Stimulated activated CD8-positive, alpha-beta memory T cell treated with anti-CD3 and anti-CD28 coated beads, Interleukin-12 subunit alpha, Interleukin-12 subunit beta, amount 100 ng/mL, for 24 hours (primary cell): Measurements from ENCODE around the gene ARID1B.

Experiments
- DNase-seq: peaks from one replicate; pipeline ENCODE4 v3.0.0-alpha.2; 2020; ENCODE audit errors: extremely low read depth

The ARID1B gene

DNA sequence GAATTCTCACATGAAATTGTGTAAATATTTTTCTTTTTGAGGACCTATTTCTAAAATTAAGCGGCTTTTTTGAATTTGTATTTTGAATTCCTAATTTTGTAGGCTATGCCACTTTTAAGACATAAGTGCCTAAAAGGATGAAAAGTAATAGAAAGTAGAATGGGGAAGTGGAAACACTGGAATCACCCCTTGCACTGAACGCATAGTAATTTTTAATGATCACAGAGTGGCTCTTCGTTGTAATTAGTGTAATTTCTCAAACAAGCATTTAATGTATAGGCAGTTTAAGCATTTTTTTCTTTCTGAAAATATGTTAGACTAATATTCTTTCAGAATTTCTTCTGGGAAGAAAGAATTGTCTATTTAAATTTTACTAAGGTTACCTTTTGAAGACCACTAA is 73.2 kb downstream of the ARID1B start:
- no peak for DNase-seq

DNA sequence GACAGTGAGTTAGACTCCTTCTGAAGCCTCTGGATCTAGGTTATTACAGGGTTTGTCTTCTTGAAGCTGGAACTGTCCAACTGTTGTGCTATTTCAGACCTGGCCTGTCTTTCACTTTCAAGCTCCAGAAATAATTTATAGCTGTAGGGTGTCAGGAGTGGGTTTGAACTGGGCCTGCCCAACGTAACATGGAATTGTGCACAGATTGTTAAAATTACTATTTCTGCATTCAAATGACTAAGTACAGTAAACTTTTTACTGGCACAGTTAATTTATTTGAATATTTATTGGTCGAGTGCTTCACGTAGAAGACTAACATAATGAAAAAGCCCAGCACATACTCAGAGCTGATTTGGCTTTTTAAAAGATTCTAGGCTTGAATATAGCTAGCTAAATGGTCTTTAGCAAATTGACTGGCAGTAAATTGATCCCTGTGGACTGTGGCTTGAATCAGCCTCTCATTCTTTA is 74.3 kb downstream of the ARID1B start:
- DNase-seq = no peak

DNA sequence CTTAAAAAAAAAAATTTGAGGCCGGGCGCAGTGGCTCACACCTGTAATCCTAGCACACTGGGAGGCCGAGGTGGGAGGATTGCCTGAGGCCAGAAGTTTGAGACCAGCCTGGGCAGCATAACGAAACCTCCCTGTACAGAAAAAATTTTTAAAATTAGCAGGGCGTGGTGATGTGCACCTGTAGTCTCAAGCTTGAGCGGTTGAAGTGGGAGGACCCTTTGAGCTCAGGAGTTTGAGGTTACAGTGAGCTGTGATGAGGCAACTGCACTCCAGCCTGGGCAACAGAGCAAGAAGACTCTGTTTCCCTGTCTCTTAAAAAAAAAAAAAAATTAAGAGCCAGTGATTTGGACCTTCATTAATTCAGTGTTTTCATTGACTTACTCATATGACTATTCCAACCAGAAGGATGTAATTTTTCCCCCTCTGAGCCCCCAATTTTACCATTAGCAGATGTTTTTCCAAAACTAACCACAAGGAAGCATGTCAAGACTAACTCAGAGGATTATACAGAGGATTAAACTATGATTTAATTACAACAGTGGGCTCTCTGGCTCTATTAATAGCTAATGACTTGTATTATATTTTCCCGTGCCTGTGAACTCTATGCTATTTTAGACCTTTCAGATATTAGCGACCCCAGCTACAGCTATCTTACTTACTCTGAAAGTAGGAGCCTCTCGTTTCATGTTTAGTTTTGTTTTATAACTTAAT is 75.1 kb downstream of the ARID1B start:
- DNase-seq = no peak

DNA sequence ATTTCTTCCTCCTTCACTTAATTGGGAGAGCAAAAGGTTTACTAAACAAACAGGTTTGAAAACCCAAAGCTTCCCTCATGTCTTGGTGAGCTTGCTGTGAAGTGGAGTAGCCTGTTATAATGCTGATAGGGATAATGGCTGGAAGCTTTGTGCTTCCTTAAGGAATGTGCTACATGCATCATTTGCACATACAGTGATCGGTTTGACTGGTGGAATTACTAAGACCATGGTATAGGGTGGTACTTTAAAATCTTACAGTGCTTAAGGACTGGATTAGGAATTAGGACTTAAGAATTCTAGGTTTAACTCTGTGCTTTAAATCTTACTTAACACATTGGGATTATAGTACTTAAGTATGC is 75.7 kb downstream of the ARID1B start:
- DNase-seq = no peak

DNA sequence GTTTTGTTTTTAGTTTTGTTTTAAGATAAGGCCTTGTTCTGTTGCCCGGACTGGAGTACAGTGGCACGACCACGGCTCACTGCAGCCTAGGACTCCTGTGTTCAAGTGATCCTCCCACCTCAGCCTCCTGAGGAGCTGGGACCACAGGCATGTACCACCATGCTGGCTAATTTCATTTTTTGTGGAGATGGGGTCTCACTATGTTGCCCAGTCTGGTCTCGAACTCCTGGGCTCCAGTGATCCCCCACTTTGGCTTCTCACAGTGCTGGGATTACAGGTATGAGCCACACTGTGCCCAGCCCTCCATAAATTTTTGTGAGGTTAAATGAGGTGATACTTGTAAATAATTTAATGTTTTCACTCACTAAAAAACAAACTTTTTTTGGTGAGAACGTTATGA is 76.6 kb downstream of the ARID1B start:
- DNase-seq = no peak

DNA sequence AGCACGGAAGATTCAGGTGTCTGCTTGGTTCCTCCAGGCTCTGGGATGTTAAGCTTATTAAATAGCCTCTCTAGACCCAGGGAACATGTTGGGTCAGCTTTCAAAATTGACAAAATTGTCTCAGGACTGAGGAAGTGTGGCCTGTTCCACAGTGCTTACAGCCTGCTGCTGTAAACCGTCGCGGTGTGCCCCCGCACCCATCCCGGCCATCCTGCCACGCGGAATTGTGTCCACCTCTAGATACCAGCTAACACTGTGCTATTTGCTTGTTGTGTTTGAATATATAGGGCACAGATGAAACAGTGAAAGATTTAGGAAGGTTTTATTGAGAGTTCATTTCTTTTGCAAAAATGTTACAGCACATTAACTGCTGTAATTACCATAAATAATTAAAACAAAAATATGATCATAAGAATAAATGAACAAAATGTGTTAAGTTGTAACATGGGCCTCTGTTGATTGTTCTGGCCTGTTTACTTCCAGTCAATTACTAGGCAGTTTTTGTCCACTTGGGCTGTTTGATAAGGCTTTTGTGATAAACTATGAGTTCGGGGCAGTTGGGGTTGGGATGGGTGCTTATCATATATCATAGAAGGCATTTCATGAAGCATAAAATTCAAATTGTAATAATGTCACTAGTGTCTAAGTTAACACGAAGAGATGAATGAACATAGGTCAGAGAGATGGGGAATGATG is 77.4 kb downstream of the ARID1B start:
- no peak for DNase-seq

DNA sequence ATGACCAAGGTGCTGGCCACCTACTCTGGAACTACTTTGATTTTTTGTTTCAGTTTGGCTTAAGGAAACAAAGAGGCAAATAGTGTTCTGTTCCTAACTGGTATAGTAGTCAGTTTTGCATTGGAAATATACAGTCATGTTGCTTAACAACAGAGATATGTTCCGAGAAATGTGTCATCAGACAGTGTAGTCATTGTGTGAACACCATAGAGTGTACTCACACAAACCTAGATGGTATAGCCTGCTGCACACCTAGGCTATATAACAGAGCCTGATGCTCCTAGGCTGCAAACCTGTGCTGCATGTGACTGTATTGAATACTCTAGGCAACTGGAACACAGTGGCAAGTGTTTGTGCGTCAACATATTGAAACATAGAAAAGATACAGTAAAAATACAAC is 80.4 kb downstream of the ARID1B start:
- no peak for DNase-seq

DNA sequence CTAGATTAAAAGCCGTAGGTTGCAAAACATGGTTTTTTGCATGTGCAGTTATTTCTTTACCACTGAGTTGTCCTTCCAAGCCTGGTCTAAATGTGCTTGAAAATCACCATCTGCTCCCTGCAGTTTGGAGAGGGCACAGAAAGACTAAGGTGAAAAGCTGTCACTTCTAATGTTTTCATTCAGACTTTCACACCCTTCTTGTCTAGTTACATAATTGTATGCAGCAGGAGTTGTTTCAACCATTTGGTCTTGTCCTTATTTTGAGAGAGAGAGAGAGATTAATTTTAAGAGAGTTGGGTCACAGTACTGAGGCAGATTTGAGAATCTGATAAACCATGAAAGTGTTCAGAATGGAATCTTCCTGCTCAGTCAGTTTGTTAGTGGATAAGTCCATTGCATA is 82.5 kb downstream of the ARID1B start:
- DNase-seq = no peak

DNA sequence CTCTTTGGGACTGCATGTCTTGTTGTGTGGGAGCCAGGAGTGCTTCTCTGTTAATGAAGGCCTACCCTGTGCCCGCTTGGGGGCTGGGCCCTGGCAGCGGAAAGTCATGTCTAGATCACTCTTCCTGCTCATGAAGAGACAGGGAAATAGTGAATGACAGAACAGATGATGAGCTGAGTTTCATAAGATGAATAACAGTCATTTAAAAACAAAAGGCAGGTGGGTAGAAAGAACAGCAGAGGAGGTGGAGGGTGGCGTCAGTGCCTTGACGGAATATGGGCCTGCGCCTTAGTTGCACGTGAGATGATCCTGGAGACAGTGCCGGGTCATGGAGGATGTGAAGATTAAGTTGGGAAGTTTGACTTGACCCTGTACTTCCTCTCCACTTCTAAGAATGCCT is 85.5 kb downstream of the ARID1B start:
- no peak for DNase-seq

DNA sequence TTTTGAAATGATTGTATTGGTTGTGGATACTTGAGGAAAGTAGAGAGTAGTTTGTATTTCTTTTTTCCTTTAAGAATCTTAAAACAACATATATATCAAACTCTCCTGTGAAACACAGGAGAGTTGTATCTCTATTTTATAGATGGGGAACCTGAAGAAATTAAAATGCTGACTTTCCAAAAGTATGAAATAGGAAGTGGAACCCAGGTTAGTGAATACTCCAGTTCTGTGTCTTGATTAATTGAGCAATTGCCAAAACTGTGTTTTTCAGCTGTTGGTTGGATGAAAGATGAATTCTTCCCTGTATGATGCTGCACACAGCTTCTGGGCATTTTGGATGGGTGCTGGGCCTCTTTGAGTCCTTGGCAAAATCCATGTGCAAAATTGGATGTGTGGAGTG is 86.3 kb downstream of the ARID1B start:
- DNase-seq = no peak

DNA sequence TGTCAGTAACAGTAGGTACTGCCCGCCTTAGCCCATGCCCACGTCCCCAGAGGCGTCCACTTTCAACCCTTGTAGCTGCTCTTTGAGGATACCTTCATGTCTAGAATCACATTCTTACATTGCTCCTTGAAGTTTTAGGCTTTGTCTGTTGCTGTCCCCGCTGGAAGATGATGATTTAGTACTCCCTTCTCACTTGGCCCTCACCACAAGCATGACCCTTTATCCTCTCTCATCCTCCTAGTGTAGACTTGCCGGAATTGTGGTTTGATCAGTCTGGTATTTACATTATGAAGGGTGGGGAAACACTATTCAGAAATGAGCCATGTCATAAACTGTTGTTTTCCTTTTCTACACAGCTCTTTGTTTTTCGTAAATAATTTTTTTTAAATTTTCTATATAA is 87.4 kb downstream of the ARID1B start:
- DNase-seq = no peak

DNA sequence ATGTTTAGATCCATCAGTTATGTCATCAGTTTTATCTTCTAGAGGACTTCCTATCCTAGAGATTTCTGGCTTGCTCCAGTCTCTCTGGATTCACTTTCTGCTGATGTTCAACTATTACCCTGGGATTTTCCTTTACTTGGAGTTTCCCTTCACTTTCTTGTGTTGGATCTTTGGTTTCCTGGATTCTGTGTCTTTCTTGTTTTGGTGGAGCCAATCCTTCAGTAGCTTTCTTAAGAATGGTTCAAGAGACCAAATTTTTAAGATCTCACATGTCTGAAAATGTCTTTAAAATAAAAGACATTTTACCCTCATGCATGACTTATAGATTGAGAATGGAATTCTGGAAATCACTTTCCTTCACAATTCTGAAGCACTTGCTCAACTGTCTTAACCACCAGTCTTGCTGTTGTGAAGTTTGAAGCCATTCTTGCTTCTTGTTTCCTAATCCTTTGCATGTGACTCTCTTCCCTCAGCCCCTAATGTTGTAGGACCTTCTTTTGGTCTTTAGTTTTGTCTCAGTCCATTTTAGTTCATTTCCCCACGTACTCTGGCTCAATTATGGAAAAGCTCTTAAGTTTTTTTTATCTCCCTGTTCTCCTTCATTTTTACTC is 87.9 kb downstream of the ARID1B start:
- no peak for DNase-seq

DNA sequence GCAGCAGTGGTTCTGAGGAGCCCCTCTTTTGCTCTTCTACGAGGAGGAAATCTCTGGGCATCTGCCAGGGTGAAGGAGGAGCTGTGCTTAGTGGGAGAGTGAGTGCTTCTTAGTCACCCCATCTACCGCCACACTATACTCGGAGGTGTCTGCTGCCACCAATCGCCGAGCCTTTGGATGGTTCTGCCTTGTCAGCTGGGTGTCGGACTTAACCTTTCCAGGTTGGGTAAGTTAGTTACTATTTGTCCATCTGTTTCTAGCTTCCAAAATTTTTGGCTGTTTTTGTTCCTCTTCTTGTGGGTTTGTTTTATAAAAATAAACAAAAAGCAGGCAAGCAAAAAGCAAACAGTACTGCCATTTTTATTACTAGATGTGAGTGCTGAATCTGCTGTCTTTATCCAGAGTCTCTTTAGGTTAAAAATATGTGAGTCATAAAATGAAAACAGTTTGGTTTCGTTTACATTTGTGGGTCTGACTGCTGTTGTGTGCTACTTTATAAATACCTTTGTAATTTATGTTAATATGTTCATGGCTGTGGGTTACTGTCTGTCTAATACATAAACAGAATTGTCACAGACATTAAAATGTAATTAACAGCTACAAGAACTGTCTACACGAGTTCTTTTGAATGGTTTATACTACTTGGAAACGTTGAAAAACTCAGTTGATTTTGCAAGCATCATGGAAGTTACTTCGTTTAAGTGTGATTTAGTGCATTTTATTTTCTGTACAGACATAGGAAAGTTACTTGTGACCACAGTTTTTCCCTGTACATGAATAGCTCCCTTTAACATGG is 89.2 kb downstream of the ARID1B start:
- no peak for DNase-seq

DNA sequence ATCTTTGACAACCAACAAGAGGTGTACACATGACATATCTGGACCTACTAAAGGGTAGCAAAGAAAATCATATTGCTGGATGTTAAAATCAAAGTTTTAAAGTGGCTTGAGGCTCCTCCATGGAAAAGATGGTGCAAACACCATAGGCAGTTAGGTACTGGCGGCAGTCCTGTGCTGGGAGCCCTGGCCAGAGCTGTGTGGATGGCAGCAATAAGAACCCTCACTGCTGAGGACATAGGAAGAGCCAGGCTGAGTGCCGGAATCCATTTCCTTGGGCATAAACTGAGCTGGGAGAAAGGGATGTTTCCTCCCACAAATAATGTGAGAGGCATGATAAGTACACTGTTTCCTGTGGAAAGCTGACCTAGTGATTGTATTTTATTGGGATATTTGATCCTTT is 89.9 kb downstream of the ARID1B start:
- DNase-seq = no peak

DNA sequence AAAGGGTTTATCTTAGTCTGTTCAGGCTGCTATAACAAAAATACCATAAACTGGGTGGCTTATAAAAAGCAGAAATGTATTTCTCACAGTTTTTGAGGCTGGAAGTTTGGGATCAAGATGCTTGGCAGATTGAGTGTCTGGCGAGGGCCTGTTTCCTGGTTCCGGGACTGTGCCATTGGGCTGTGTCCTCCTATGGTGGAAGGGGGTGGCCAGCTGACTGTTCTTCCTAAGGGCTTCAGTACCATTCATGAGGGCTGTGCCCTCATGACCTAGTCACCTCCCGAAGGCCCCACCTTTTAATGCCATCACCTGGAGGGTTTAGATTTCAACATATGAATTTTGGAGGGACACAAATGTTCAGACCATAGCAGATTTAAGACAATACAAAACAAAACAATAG is 91.2 kb downstream of the ARID1B start:
- DNase-seq = no peak

DNA sequence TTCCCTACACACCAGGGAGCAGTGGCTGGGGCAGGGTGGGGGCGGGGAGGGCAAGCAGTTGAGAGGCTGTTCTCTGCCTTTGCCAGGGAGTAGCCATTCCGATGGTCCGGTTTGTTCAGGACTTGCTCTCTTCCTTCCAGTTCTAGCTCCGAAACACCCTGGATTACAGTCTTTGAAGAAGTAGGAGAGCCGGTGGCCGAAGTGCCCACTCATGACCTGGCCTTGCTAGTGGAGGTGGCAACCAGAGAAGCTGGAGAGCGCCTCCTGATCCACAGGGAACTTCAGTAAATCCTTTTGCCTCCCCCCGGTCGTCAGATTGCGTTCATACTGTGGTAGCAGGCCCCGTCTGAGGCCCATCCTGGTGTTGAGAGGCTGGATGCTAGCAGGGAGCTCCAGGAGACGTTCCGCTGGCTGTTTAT is 92.8 kb downstream of the ARID1B start:
- DNase-seq = no peak

DNA sequence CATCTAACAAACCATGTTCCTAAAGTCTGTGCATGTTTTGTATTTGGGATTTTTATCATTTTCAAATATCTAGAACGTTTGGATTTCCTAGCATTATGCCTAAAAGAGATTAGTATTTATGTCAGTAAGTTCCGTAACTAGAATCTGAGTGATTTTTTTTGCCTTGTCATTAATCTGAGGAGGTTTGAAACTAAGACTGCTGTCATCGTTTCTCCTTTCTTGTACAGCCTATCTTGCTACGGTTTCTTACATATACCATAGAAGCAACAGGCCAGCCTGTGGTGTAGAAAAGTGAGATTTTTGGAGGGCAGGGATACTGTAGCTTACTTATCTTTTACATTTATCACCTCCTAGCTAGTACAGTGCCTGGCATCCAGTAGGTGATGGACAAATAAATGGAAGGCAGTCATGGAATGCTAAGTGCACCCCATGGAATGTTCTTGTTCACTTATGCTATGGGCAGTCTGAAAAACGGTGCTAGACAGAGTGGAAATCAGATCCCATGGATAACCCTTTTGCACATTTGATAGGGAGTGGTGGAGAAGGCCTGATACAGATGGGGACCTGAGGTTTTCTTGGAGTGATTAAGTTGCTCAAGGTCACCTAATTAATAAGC is 93.9 kb downstream of the ARID1B start:
- no peak for DNase-seq

DNA sequence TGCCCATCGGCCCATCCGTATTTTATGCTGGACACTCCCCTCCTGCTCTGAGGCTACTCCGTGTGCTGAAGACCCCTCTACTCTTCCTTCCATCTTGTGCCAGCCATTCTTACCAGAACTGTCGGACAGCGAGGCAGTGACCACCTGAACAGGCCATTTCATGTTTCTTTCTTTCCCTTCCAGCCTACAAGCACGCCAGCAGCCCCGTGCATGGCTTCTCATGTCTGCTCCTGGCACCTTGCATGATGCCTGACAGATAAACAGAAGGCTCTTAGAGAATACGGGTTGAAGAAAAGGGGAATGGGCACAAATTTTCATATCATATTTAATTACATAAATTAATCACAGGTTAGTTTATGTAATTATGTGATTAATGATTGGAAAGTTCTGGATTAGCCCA is 95.7 kb downstream of the ARID1B start:
- DNase-seq = no peak

DNA sequence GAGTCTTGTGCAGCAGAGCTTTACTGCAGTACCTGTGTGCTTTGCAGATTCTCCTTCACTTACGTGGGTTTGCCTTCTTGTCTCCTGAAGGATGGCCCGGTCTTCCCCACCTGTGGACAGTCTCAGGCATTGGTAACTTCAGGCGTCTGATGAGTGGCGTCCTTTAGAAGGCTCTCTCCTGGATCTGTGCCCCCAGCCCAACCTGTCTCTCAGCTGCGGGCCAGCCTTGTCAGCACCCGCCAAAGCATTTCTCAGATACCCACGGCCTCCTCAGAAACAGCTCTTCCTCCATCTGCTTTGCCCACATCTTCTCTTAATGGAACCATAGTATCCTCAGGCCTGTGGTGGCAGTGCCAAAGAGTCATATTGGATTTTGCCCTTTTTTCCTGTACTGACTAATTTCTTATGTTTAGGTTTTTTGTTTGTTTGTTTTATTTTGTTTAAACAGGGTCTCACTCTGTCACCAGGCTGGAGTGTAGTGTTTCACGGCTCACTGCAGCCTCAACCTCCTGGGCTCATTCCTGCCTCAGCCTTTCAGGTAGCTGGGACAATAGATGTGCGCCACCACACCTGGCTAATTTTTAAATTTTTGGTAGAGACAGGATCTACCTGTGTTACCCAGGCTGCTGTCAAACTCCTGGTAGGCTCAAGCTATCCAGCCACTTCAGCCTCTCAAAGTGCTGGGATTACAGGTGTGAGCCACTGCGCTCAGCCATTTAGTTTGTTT is 96.6 kb downstream of the ARID1B start:
- no peak for DNase-seq

DNA sequence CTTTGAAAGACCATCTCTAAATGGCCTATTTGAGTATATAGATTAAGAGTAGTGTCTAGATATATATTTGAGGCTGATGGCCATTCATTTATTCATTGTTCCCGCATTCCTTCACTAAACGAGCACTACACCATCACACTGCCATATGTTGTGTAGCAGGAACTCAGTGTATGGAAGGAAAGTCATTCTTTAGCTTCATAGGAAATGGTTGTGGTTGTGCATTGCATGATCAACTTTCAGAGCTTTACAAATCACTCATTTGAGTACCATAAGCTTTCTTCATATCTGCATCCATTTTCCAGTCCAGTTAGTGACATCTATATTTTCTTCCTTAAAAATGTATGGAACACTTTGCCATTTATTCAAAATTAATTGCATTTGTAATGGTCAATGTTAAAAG is 97.9 kb downstream of the ARID1B start:
- no peak for DNase-seq

DNA sequence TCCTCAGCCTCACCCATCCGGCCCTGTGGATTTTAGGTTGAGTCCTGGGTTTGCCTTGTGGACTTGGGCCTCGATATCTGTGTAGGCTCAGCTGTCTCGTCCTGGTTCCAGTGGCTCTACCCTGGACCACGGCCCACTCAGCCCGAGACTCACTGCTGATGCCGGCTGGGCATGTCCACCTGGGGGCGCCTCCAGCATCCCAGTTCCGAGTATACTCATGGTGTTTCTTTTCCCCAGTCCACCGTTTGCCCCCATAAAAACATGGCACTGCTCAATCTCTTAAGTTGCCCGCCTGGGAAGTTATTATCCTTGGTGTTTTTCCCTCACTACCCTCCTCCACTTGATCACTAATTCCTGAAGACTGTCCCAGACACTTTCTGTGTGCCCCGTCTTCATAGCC is 99.1 kb downstream of the ARID1B start:
- DNase-seq = no peak
